HS-27A (cell line): ENCODE measurements around the gene CAPN5.

Source experiments
- DNase-seq: peaks from one replicate; pipeline ENCODE4 v3.0.0-alpha.2; 2012; ENCODE audit warnings: low read depth, missing footprints

The CAPN5 gene

GRCh38 chr11:77082838-77083565, 16.2 kb downstream of the CAPN5 start:
- no peak for DNase-seq

- no peak for DNase-seq
These were observed 16.9 kb downstream of the CAPN5 start for GRCh38 chr11:77083566-77084245.

- no peak for DNase-seq
These were observed 17.9 kb downstream of the CAPN5 start for GRCh38 chr11:77084581-77085191.

DNA sequence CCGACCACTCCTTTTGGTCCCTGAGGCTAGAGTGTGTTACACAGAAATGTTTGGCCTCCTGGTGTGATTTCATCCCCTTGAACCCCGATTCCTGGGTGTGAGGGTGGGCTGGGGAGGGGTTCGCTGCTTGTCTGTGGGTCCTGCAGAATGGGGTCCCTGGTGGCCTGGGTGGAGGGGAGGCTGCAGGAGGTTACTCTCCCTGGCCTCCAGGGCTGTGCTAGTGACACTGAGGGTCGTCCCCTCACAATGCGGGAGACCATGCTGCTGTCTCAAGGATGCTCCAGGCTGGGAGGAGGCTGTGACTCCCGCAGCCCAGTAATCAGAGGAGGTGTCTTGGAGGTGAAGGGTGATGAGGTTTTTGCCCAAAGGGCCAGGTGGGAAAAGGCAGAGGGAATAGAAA, 18.9 kb downstream of the CAPN5 start:
- no peak for DNase-seq

GRCh38 chr11:77086521-77087472, 20.0 kb downstream of the CAPN5 start:
- no peak for DNase-seq

DNA sequence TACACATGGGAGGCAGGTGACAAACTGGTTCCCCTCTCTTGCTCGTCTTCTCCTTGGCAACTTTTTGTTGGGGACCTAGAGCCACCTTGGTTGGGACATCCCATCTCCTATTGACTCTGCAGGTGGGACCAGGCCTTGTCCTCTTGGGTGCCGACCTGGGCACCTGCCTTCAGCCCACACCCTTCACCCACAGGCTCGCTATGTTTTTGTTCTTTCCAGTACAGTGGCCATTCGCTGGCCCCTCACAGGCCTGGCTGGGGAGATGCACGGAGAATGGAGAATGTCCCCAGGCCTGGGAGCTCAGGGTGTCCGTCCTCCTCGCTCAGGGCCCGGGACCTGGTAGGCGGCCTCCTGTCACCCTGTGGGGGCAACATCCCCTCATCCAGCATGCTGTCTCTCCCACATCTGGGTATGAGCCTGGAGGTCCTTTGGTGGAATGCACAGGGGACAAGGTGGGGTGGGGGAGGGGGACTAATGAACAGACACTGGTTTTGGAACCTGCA, 21.0 kb downstream of the CAPN5 start:
- no peak for DNase-seq

DNA sequence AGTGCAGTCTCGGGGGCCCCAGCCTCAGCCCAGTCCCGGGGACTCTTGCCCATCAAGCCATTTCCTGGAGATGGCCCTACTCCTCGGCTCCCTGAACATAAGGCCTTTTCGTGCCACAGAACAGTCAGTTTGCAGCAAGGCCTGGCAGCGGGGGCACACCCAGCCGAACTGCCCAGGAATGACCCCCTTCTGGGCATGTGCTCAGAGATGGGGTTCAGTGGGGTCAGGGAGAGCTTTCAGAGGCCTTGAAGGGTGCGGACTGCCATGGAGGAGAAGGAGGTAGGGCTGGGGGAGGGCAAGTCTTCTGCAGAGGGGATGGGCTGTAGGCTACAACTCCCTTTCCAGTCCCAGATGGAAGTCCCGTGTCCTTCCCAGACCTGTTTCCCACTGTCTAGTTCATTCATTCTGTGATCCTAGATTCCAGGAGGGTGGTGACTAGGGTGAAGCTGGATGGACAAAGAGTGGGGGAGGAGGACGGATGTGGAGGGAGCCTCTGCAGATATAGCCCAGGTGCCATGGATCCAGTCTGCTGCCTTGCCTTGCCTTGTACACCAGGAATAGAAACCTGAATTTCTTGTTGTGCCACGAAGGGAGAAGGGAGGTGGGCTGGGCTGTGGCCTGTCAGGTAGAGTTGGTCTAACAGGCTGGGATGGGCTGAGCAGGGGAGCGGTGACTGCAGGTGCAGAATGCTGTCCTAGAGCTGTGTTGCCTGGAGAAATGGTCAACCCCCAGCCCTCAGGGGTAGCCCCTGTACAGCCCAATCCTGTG, 21.6 kb downstream of the CAPN5 start:
- DNase-seq: no peak

DNA sequence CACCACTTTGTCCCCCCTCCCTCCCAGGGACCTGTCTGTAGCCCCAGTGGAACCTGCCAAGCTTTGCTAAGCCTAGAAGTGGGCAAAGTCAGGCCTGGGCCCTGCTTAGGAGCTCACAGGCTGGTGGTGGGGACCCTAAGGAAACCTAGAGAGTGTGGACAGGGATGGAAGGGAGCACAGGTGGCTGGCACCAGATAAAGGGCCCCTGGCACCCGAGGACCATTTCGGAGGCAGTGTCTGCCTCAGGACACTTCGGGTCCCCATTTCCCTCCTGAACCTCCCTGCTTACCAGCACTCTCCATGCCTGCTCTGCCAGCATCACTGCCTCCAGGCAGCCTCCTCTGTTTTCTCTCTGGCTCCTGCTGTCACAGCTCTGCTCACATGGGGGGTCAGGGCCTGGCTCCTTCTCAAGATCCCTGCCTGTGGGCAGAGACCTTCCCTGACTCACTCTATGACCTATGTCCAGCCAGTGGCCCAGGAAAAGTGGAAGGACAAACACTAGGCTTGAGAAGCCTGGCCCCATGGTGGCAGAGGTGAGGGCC, 22.3 kb downstream of the CAPN5 start:
- no peak for DNase-seq

GRCh38 chr11:77090046-77090372, 23.2 kb downstream of the CAPN5 start:
- DNase-seq: no peak

DNA sequence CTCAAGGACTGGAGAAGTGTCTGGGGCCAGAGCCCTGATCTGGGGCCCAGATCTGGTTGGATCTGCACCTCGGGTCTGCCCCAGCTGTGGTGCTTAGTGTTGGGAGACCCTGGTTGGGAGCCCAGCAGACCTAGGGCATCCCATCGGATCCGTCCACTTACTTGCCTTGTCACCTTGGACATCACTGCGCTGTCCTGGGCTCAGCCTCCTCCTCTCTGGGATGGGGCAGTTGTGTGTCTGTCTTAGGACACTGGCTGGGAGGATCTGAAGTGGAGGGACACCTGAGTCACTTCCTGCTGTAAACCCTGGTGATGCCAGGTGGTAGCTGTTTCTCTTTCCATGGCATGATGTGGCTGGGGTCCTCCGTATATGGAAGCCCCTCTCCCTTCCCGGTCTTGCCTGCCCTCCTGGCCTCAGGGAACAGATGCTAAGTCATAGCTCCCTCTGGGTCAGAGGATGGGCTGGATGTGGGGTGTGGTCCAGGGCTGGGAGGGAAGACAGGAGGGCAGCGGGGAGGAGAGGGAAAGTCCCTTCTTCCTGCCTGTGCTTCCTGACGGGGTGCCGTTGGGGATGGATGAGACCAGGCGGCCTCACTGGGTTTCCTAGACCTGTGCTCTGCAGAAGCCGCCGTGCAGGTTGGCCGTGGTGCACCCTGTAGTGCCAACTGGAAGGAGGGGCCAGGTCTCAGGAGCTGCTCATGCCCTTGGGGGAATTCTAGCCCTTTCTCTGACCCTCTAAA, 23.8 kb downstream of the CAPN5 start:
- no peak for DNase-seq

DNA sequence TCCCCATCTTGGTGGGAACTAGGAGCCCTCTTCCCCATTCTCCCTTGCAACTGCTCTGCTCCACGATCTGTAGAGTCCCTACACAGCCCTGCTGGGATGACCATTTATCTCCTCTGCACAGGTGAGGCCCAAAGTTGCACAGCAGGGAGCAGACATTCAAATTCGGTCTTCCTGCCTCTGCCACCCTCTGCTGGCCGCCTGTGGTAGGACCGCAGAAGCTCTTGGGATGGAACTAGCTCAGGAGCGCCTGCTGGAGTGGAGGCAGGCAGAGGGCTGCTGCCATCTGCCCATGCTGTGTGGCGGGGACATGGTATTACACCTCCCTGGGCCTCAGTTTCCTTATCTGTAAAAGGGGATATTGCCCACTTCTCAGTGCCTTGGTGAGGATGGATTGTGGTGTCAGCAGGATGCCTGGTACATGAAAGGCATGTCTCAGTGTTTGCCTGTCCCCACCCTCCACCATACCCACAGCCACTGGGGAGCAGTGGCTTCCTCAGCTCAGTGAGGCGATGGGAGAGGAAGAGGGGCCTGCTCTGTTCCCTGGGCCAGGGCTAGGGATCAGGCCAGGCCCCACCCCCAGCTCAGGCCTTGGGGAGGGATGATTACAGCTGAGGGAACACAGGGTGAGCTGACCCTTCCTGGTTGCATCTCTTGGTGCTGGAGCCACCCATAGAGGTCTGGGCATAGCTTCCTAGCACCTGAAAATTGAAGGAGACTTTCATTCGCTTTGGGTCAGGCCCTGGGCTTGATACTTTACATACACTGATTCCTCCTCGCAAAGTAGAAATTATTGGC, 24.6 kb downstream of the CAPN5 start:
- no peak for DNase-seq

- no peak for DNase-seq
These were observed 25.6 kb downstream of the CAPN5 start for GRCh38 chr11:77092382-77092781.

- no peak for DNase-seq
These were observed 26.5 kb downstream of the CAPN5 start for GRCh38 chr11:77093056-77093891.

GRCh38 chr11:77093987-77094840, 27.4 kb downstream of the CAPN5 start:
- DNase-seq: no peak

- no peak for DNase-seq
These were observed 28.1 kb downstream of the CAPN5 start for GRCh38 chr11:77094841-77095365.

- DNase-seq: no peak
These were observed 29.1 kb downstream of the CAPN5 start for GRCh38 chr11:77095551-77096490.
